HEK293T (cell line): ENCODE results near the gene COPG2.
"Not testable (repeated sequence)": the region's sequence is repeated elsewhere in the genome, so short reads cannot be mapped to it uniquely, and the experiment has no call there.

Source experiments
- CTCF ChIA-PET: fragments of 350-600 bp; formaldehyde crosslinking; extraction: SDS; loops from one replicate; lab custom pipeline; 2021; ENCODE audit warnings: antibody characterized with exemption, inconsistent platforms; lab: Yijun Ruan, JAX
- POLR2A ChIA-PET: fragments of 350-600 bp; formaldehyde crosslinking; extraction: SDS; loops from one replicate; lab custom pipeline; 2020; ENCODE audit warnings: antibody characterized with exemption, inconsistent platforms; lab: Yijun Ruan, JAX
- DNase-seq: peaks from one replicate; pipeline ENCODE4 v3.0.0; 2012; ENCODE audit warnings: mixed read lengths; ENCODE audit errors: extremely low spot score
- ARNT ChIP-seq: fragments of 450-650 bp; IDR thresholded peaks from 2 replicates; pipeline ENCODE4 v1.6.1; 2017; ENCODE audit warnings: mild to moderate bottlenecking
- BHLHE40 ChIP-seq: fragments of 450-650 bp; IDR thresholded peaks from 2 replicates; pipeline ENCODE4 v1.6.1; 2016; ENCODE audit warnings: mild to moderate bottlenecking, moderate library complexity, borderline replicate concordance
- CTBP1 ChIP-seq: fragments of 450-650 bp; IDR thresholded peaks from 2 replicates; pipeline ENCODE4 v1.6.1; 2016; ENCODE audit warnings: borderline replicate concordance
- ELF4 ChIP-seq: fragments of 450-650 bp; IDR thresholded peaks from 2 replicates; pipeline ENCODE4 v1.6.1; 2017; ENCODE audit warnings: antibody characterized with exemption
- FOXA1 ChIP-seq: fragments of 450-650 bp; IDR thresholded peaks from 2 replicates; pipeline ENCODE4 v1.6.1; 2016; ENCODE audit warnings: mild to moderate bottlenecking
- FOXK2 ChIP-seq: fragments of 450-650 bp; IDR thresholded peaks from 2 replicates; pipeline ENCODE4 v1.6.1; 2016; ENCODE audit warnings: mild to moderate bottlenecking
- FOXM1 ChIP-seq: fragments of 450-650 bp; IDR thresholded peaks from 2 replicates; pipeline ENCODE4 v1.6.1; 2017; ENCODE audit warnings: mild to moderate bottlenecking, borderline replicate concordance
- HDGF ChIP-seq: fragments of 450-650 bp; IDR thresholded peaks from 2 replicates; pipeline ENCODE4 v1.6.1; 2017; ENCODE audit warnings: antibody characterized with exemption, borderline replicate concordance
- L3MBTL2 ChIP-seq: fragments of 450-650 bp; conservative IDR thresholded peaks from 2 replicates; pipeline ENCODE4 v1.6.1; 2016; ENCODE audit warnings: mild to moderate bottlenecking
- LEF1 ChIP-seq: fragments of 450-650 bp; IDR thresholded peaks from 2 replicates; pipeline ENCODE4 v1.6.1; 2017; ENCODE audit warnings: mild to moderate bottlenecking, borderline replicate concordance
- NFRKB ChIP-seq: fragments of 450-650 bp; IDR thresholded peaks from 2 replicates; pipeline ENCODE4 v1.6.1; 2016; ENCODE audit warnings: mild to moderate bottlenecking, moderate library complexity
- PKNOX1 ChIP-seq: fragments of 450-650 bp; IDR thresholded peaks from 2 replicates; pipeline ENCODE4 v1.6.1; 2016
- SP1 ChIP-seq: fragments of 450-650 bp; IDR thresholded peaks from 2 replicates; pipeline ENCODE4 v1.6.1; 2017
- SUZ12 ChIP-seq: fragments of 450-650 bp; IDR thresholded peaks from 2 replicates; pipeline ENCODE4 v1.6.1; 2016; ENCODE audit warnings: mild to moderate bottlenecking
- TARDBP ChIP-seq: fragments of 450-650 bp; IDR thresholded peaks from 2 replicates; pipeline ENCODE4 v1.6.1; 2016
- ZNF384 ChIP-seq: fragments of 450-650 bp; IDR thresholded peaks from 2 replicates; pipeline ENCODE4 v1.6.1; 2016

The COPG2 gene

GRCh38 chr7:130701650-130702049 lies 33.1 kb upstream of the COPG2 start:
- TF ChIP-seq SUZ12 (no peak), CTBP1 (no peak), FOXM1 (no peak), TARDBP (no peak), L3MBTL2 (no peak), PKNOX1 (no peak), FOXK2 (no peak), BHLHE40 (no peak), ARNT (no peak), FOXA1 (no peak), NFRKB (no peak), LEF1 (no peak), SP1 (no peak), ELF4 (no peak), ZNF384 (no peak)
- ChIA-PET POLR2A (no interaction called here), CTCF (no interaction called here)
- DNase-seq: no peak

GRCh38 chr7:130700760-130701159 lies 32.2 kb upstream of the COPG2 start:
- ChIA-PET POLR2A (no interaction called here), CTCF (no interaction called here)
- TF ChIP-seq PKNOX1: no peak
- TF ChIP-seq ZNF384: no peak
- TF ChIP-seq SUZ12: no peak
- no peak for TF ChIP-seq ARNT
- TF ChIP-seq TARDBP: no peak
- no peak for DNase-seq

GRCh38 chr7:130699686-130700085 lies 31.1 kb upstream of the COPG2 start:
- POLR2A ChIA-PET: no interaction called here
- TF ChIP-seq PKNOX1 (no peak), ZNF384 (no peak), NFRKB (no peak), ARNT (no peak), TARDBP (no peak), FOXA1 (no peak), L3MBTL2 (no peak), SUZ12 (no peak), FOXK2 (no peak), FOXM1 (no peak), LEF1 (no peak), ELF4 (no peak), SP1 (no peak)
- no peak for DNase-seq
- CTCF ChIA-PET: no interaction called here

GRCh38 chr7:130697820-130698219 lies 29.3 kb upstream of the COPG2 start:
- DNase-seq: no peak
- CTCF ChIA-PET: no interaction called here
- no peak for TF ChIP-seq TARDBP
- no peak for TF ChIP-seq CTBP1
- no peak for TF ChIP-seq ZNF384
- no peak for TF ChIP-seq FOXK2
- TF ChIP-seq LEF1: no peak
- TF ChIP-seq SP1: no peak
- no peak for TF ChIP-seq SUZ12
- no peak for TF ChIP-seq L3MBTL2
- TF ChIP-seq HDGF: no peak
- TF ChIP-seq ELF4: no peak
- no peak for TF ChIP-seq NFRKB
- TF ChIP-seq PKNOX1: no peak
- TF ChIP-seq FOXA1: no peak
- POLR2A ChIA-PET: no interaction called here

- peak; percentile 10 for DNase-seq
Measured at GRCh38 chr7:130695840-130696239, 27.3 kb upstream of the COPG2 start.

GRCh38 chr7:130692396-130692795 lies 23.8 kb upstream of the COPG2 start:
- DNase-seq, POLR2A ChIA-PET, CTCF ChIA-PET: not testable (repeated sequence)

More at GRCh38 chr7:130695840-130696239, 27.3 kb upstream of the COPG2 start:
- no peak for TF ChIP-seq PKNOX1
- no peak for TF ChIP-seq BHLHE40
- TF ChIP-seq ARNT: no peak
- TF ChIP-seq ZNF384: no peak
- TF ChIP-seq FOXM1: no peak
- TF ChIP-seq L3MBTL2: no peak
- no peak for TF ChIP-seq SUZ12
- TF ChIP-seq LEF1: no peak
- no peak for TF ChIP-seq ELF4
- TF ChIP-seq FOXK2: no peak
- no peak for TF ChIP-seq FOXA1
- no peak for TF ChIP-seq TARDBP
- TF ChIP-seq SP1: no peak
- TF ChIP-seq HDGF: no peak
- TF ChIP-seq CTBP1: no peak
- TF ChIP-seq NFRKB: no peak
- ChIA-PET CTCF (no interaction called here), POLR2A (no interaction called here)
